IMR-90 (cell line): ENCODE measurements around the gene B4GALT1. TPM values are rescaled to one million over a fixed set of nuclear protein-coding genes. Genes with fewer than 3 reads are reported as not detected.
A peak's percentile ranks its signal among the peaks of the same experiment; 100 is the strongest.

Experiments used
- ATAC-seq: fragments of 200-7000 bp; cut with Tn5 transposase; 2 replicates; pipeline ENCODE4 v1.9.1; 2020; ENCODE audit warnings: low read depth, mild to moderate bottlenecking, moderate library complexity
- BruUV-seq: library from RNA; stranded (reverse); fragments of 400-500 nt; replicated peaks from 2 replicates; lab custom pipeline; 2021; lab: Mats Ljungman, UMichigan
- CTCF ChIA-PET: fragments of 300-600 bp; formaldehyde crosslinking; extraction: SDS; loops from one replicate; lab custom pipeline; 2021; ENCODE audit warnings: antibody characterized with exemption; lab: Yijun Ruan, JAX
- POLR2A ChIA-PET: fragments of 300-600 bp; sonication (Branson Sonifier 250); formaldehyde crosslinking; loops from one replicate; lab custom pipeline; 2022; ENCODE audit warnings: antibody characterized with exemption; ENCODE audit not compliant: unreplicated experiment; lab: Charles Lee
- DNase-seq: peaks from one replicate; pipeline ENCODE4 v3.0.0; 2013
- H2AFZ ChIP-seq: replicated peaks from 2 replicates; pipeline ENCODE3; 2013; ENCODE audit warnings: low read length, mild to moderate bottlenecking; ENCODE audit not compliant: poor library complexity
- H2AK5ac ChIP-seq: 2 replicates; pipeline ENCODE4 v1.6.1; 2013; ENCODE audit warnings: low read depth, low read length, inconsistent platforms
- H2AK9ac ChIP-seq: replicated peaks from 2 replicates; pipeline ENCODE3; 2013; ENCODE audit warnings: mild to moderate bottlenecking, low read depth, low read length, moderate library complexity; ENCODE audit not compliant: poor library complexity
- H2BK120ac ChIP-seq: 2 replicates; pipeline ENCODE4 v1.6.1; 2013; ENCODE audit warnings: low read depth, low read length, inconsistent platforms
- H2BK15ac ChIP-seq: 3 replicates; pipeline ENCODE4 v1.6.1; 2013; ENCODE audit warnings: low read depth, low read length, inconsistent platforms
- H2BK20ac ChIP-seq: 2 replicates; pipeline ENCODE4 v1.6.1; 2013; ENCODE audit warnings: low read depth, mild to moderate bottlenecking, inconsistent platforms, low read length, moderate library complexity
- H2BK5ac ChIP-seq: 2 replicates; pipeline ENCODE4 v1.6.1; 2013; ENCODE audit warnings: mild to moderate bottlenecking, low read depth, low read length, inconsistent platforms; ENCODE audit not compliant: poor library complexity, severe bottlenecking
- H3K14ac ChIP-seq: replicated peaks from 2 replicates; pipeline ENCODE4 v1.6.1; 2013; ENCODE audit warnings: low read depth, low read length, inconsistent platforms
- H3K18ac ChIP-seq: 2 replicates; pipeline ENCODE4 v1.6.1; 2013; ENCODE audit warnings: low read depth, low read length, control low read depth
- H3K23ac ChIP-seq: 2 replicates; pipeline ENCODE4 v1.6.1; 2013; ENCODE audit warnings: low read depth, low read length, inconsistent platforms
- H3K27ac ChIP-seq: 2 replicates; pipeline ENCODE4 v1.5.1; 2013; ENCODE audit warnings: mild to moderate bottlenecking, control low read depth, low read length; ENCODE audit not compliant: insufficient read depth
- H3K27me3 ChIP-seq: 2 replicates; pipeline ENCODE4 v1.6.1; 2013; ENCODE audit warnings: low read length; ENCODE audit not compliant: control insufficient read depth, insufficient read depth
- H3K36me3 ChIP-seq: 2 replicates; pipeline ENCODE4 v1.6.1; 2013; ENCODE audit warnings: low read length, mixed read lengths; ENCODE audit not compliant: control insufficient read depth, insufficient read depth
- H3K4ac ChIP-seq: 2 replicates; pipeline ENCODE4 v1.6.1; 2013; ENCODE audit warnings: low read depth, low read length, inconsistent platforms
- H3K4me1 ChIP-seq: 2 replicates; pipeline ENCODE4 v1.6.1; 2013; ENCODE audit warnings: low read length, mixed read lengths; ENCODE audit not compliant: control insufficient read depth, insufficient read depth
- H3K4me2 ChIP-seq: 2 replicates; pipeline ENCODE4 v1.6.1; 2013; ENCODE audit warnings: low read depth, mild to moderate bottlenecking, control low read depth, low read length, moderate library complexity
- H3K4me3 ChIP-seq: 2 replicates; pipeline ENCODE4 v1.5.1; 2013; ENCODE audit warnings: low read depth, mild to moderate bottlenecking, control low read depth, low read length, moderate library complexity; ENCODE audit not compliant: insufficient read depth
- H3K56ac ChIP-seq: 2 replicates; pipeline ENCODE4 v1.6.1; 2013; ENCODE audit warnings: low read length, inconsistent platforms; ENCODE audit not compliant: insufficient read depth; ENCODE audit errors: extremely low read depth
- H3K79me1 ChIP-seq, 2 experiments: 2 replicates each; pipeline ENCODE4 v1.6.1; 2013; ENCODE audit warnings: low read length in 2 of 2, inconsistent platforms in 1 of 2, low read depth in 1 of 2
- H3K9ac ChIP-seq: 2 replicates; pipeline ENCODE4 v1.6.1; 2013; ENCODE audit warnings: low read depth, low read length, control low read depth
- H3K9me1 ChIP-seq: 2 replicates; pipeline ENCODE4 v1.6.1; 2013; ENCODE audit warnings: low read length, inconsistent platforms; ENCODE audit not compliant: insufficient read depth
- H3K9me3 ChIP-seq: 2 replicates; pipeline ENCODE4 v1.6.1; 2013; ENCODE audit warnings: low read length; ENCODE audit not compliant: control insufficient read depth, insufficient read depth
- H4K20me1 ChIP-seq: 2 replicates; pipeline ENCODE4 v1.6.1; 2013; ENCODE audit warnings: low read length, inconsistent platforms; ENCODE audit not compliant: insufficient read depth
- H4K5ac ChIP-seq: 2 replicates; pipeline ENCODE4 v1.6.1; 2013; ENCODE audit warnings: mild to moderate bottlenecking, low read depth, low read length, control low read depth
- H4K8ac ChIP-seq, 2 experiments: 2 replicates each; pipeline ENCODE4 v1.6.1; 2013; ENCODE audit warnings: low read depth in 2 of 2, low read length in 2 of 2, control low read depth in 1 of 2, inconsistent platforms in 1 of 2
- H4K91ac ChIP-seq: 2 replicates; pipeline ENCODE4 v1.6.1; 2013; ENCODE audit warnings: low read depth, low read length, inconsistent platforms; ENCODE audit not compliant: insufficient read depth
- BHLHE40 ChIP-seq: fragments of 150-350 bp; IDR thresholded peaks from 2 replicates; pipeline ENCODE4 v1.6.1; 2016; ENCODE audit warnings: mild to moderate bottlenecking, low read depth, low read length
- CEBPB ChIP-seq: IDR thresholded peaks from 2 replicates; pipeline ENCODE4 v1.6.1; 2012; ENCODE audit warnings: low read depth, low read length, improper control_type of control experiment
- CHD1 ChIP-seq: IDR thresholded peaks from 2 replicates; pipeline ENCODE4 v1.6.1; 2012; ENCODE audit warnings: low read depth, low read length, improper control_type of control experiment
- CTCF ChIP-seq: conservative IDR thresholded peaks from 2 replicates; pipeline ENCODE4 v1.5.1; 2012; ENCODE audit warnings: mild to moderate bottlenecking, low read depth, low read length, improper control_type of control experiment
- FOS ChIP-seq: fragments of 150-350 bp; IDR thresholded peaks from 2 replicates; pipeline ENCODE4 v1.6.1; 2016; ENCODE audit warnings: low read depth, low read length
- MAFK ChIP-seq: IDR thresholded peaks from 2 replicates; pipeline ENCODE4 v1.6.1; 2012; ENCODE audit warnings: low read depth, low read length, improper control_type of control experiment
- MAZ ChIP-seq: IDR thresholded peaks from 2 replicates; pipeline ENCODE4 v1.6.1; 2012; ENCODE audit warnings: low read depth, mild to moderate bottlenecking, low read length, improper control_type of control experiment, moderate library complexity, borderline replicate concordance
- MXI1 ChIP-seq: IDR thresholded peaks from 2 replicates; pipeline ENCODE4 v1.6.1; 2012; ENCODE audit warnings: low read depth, mild to moderate bottlenecking, low read length, moderate library complexity, borderline replicate concordance
- NFE2L2 ChIP-seq: fragments of 150-350 bp; IDR thresholded peaks from 2 replicates; pipeline ENCODE4 v1.6.1; 2016; ENCODE audit warnings: low read depth, mild to moderate bottlenecking, low read length
- POLR2A ChIP-seq: IDR thresholded peaks from 2 replicates; pipeline ENCODE4 v1.6.1; 2012; ENCODE audit warnings: mild to moderate bottlenecking, low read depth, low read length
- RAD21 ChIP-seq: IDR thresholded peaks from 2 replicates; pipeline ENCODE4 v1.6.1; 2012; ENCODE audit warnings: low read length, improper control_type of control experiment
- RCOR1 ChIP-seq: IDR thresholded peaks from 2 replicates; pipeline ENCODE4 v1.6.1; 2012; ENCODE audit warnings: mild to moderate bottlenecking, low read length, improper control_type of control experiment; ENCODE audit not compliant: insufficient replicate concordance
- RFX5 ChIP-seq: IDR thresholded peaks from 2 replicates; pipeline ENCODE4 v1.8.0; 2012; ENCODE audit warnings: low read depth, mild to moderate bottlenecking, low read length, moderate library complexity
- WGBS, 2 experiments: methylation state at CpG; one replicate each; pipeline versions ENCODE4 v1.1.5 to v1.1.7; 2013; ENCODE audit warnings: missing lambda C conversion rate in 2 of 2; ENCODE audit not compliant: insufficient read length in 1 of 2; ENCODE audit errors: extremely low coverage in 2 of 2; 5-methylcytosine and 5-hydroxymethylcytosine counted together
- dilution Hi-C: fragments of 300-500 bp; cut with HindIII; formaldehyde crosslinking; loops from one replicate; pipeline ENCODE4 v1.14.3; 2018; ENCODE audit warnings: low sequenced_read_pairs; ENCODE audit not compliant: unreplicated experiment
- in situ Hi-C: fragments of 300-500 bp; cut with MboI; formaldehyde crosslinking; loops from 3 replicates; pipeline ENCODE4 v1.14.3; 2019; ENCODE audit warnings: low sequenced_read_pairs, inconsistent platforms, mixed read lengths
- intact Hi-C: fragments of 100-400 bp; cut with micrococcal nuclease; formaldehyde crosslinking; loops from 2 replicates; pipeline ENCODE4 v1.10.0; 2022
- polyA plus RNA-seq, 3 experiments: library from polyadenylated mRNA; depleted of rRNA; stranded (reverse); fragments of >200 nt; gene quantifications; 2 replicates each; pipeline ENCODE4 v1.2.3, GENCODE V29; 2012; ENCODE audit warnings: low replicate concordance in 1 of 3
- total RNA-seq: library from RNA; depleted of rRNA; stranded (reverse); fragments of >200 nt; gene quantifications from 2 replicates; pipeline ENCODE4 v1.2.3, GENCODE V29; 2012
- TF ChIP-seq, protein P1 (sequence below): fragments of 150-350 bp; IDR thresholded peaks from 2 replicates; pipeline ENCODE4 v1.6.1; 2017; ENCODE audit warnings: mild to moderate bottlenecking, antibody characterized with exemption, low read length, low read depth
- TF ChIP-seq, protein P2 (sequence below): fragments of 150-350 bp; IDR thresholded peaks from 2 replicates; pipeline ENCODE4 v1.6.1; 2016; ENCODE audit warnings: low read depth, mild to moderate bottlenecking, low read length, moderate library complexity, borderline replicate concordance

The B4GALT1 gene
- total and polyA plus RNA-seq, 2 of the 4 experiments (the other 2 are of a cell fraction): 8.8 to 37.8 TPM

DNA sequence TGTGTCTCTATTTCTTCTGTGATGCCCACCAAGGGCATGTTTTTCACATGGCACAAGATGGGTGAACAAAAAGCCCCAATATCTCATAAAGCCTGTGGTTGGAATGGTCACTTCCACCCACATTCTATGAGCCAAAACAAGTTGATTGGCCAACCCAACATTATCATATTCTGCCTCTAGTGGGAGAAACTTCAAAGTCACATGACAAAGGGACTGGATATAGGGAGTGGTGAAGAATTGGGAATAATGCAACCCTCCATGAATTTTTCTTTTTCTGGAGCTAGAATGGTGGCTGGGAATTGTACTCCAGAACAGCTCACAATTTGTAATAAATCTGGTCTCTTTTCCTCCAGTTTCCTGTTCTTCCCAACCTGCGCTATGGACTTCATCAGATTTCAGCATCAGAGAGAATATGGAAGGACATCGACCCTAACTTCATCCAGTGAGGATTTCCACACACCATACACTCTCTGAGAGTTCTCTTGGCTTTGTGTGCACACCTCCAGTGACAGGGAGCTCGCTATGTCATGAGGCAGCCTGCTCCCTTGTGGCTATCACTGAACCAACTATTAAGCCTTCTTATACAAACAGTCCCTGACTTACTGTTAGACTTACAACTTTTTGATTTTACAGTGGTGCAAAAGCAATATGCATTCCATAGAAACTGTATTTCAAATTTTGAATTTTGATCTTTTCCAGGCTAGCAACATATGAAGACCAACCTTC, 12.0 kb upstream of the B4GALT1 start:
- 0 out of 4 replicates have a peak overlapping the region, but pooled peaks of 1 of the 2 experiments have one; percentile 6 for H4K8ac ChIP-seq
- in situ Hi-C loops (no loop called here), intact Hi-C loops (no loop called here), dilution Hi-C loops (no loop called here)
- H2BK20ac ChIP-seq: no peak overlapping the region
- H3K4me2 ChIP-seq: no peak overlapping the region
- BruUV-seq: no TSS peak
- H3K4me3 ChIP-seq: no peak overlapping the region
- ATAC-seq (no peak), DNase-seq (no peak)
- H3K9me1 ChIP-seq: peaks cover 5% of the 10 kb centered on the region; the same call in 1 of the 2 replicates
- no peak overlapping the region for H3K18ac ChIP-seq
- H3K27ac ChIP-seq: no peak overlapping the region
- no peaks in the 10 kb centered on the region for H3K27me3 ChIP-seq
- WGBS, 2 experiments: 93% methylated on average over 2 of the region's 3 CpGs; no CpG with 5 or more reads in 1 of the 2 experiments
- H3K9ac ChIP-seq: no peak overlapping the region
- no peaks in the 10 kb centered on the region for H3K9me3 ChIP-seq
- no peak overlapping the region for H3K56ac ChIP-seq
- CTCF ChIA-PET: no interaction called here
- H3K79me1 ChIP-seq: no peaks in the 10 kb centered on the region
- H3K14ac ChIP-seq: no peak overlapping the region
- H2AK5ac ChIP-seq: no peak overlapping the region; the same call in 1 of the 2 replicates
- POLR2A ChIA-PET: no interaction called here
- no peak overlapping the region; the same call in 2 of the 3 replicates for H2BK15ac ChIP-seq
- no peak overlapping the region for H2BK120ac ChIP-seq
- H3K23ac ChIP-seq: no peak overlapping the region
- no peak overlapping the region for H2AK9ac ChIP-seq
- peaks cover 9% of the 10 kb centered on the region for H3K4me1 ChIP-seq
- no peaks in the 10 kb centered on the region for H4K20me1 ChIP-seq
- H3K4ac ChIP-seq: no peak overlapping the region
- H2AFZ ChIP-seq: no peak overlapping the region
- no peaks in the 10 kb centered on the region for H3K36me3 ChIP-seq
- H4K5ac ChIP-seq: no peak overlapping the region
- no peak overlapping the region for H2BK5ac ChIP-seq
- no peak overlapping the region for H4K91ac ChIP-seq
- TF ChIP-seq CHD1: no peak
- TF ChIP-seq MAZ: no peak
- no peak for TF ChIP-seq MAFK
- no peak for TF ChIP-seq POLR2A
- TF ChIP-seq CTCF: no peak
- TF ChIP-seq NFE2L2: no peak
- TF ChIP-seq, protein P1, sequence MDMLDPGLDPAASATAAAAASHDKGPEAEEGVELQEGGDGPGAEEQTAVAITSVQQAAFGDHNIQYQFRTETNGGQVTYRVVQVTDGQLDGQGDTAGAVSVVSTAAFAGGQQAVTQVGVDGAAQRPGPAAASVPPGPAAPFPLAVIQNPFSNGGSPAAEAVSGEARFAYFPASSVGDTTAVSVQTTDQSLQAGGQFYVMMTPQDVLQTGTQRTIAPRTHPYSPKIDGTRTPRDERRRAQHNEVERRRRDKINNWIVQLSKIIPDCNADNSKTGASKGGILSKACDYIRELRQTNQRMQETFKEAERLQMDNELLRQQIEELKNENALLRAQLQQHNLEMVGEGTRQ: no peak
- TF ChIP-seq, protein P2, sequence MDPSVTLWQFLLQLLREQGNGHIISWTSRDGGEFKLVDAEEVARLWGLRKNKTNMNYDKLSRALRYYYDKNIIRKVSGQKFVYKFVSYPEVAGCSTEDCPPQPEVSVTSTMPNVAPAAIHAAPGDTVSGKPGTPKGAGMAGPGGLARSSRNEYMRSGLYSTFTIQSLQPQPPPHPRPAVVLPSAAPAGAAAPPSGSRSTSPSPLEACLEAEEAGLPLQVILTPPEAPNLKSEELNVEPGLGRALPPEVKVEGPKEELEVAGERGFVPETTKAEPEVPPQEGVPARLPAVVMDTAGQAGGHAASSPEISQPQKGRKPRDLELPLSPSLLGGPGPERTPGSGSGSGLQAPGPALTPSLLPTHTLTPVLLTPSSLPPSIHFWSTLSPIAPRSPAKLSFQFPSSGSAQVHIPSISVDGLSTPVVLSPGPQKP: no peak
- TF ChIP-seq RCOR1: no peak
- TF ChIP-seq RAD21: no peak
- TF ChIP-seq FOS: no peak
- TF ChIP-seq MXI1: no peak
- no peak for TF ChIP-seq RFX5
- no peak for TF ChIP-seq BHLHE40
- no peak for TF ChIP-seq CEBPB
